ENCODE data around the gene EYS. TPM values are rescaled to one million over a fixed set of nuclear protein-coding genes. Genes with fewer than 3 reads are reported as not detected.

EYS gene
- total RNA-seq, 1 experiment from 2014 or later, result not detected

DNA sequence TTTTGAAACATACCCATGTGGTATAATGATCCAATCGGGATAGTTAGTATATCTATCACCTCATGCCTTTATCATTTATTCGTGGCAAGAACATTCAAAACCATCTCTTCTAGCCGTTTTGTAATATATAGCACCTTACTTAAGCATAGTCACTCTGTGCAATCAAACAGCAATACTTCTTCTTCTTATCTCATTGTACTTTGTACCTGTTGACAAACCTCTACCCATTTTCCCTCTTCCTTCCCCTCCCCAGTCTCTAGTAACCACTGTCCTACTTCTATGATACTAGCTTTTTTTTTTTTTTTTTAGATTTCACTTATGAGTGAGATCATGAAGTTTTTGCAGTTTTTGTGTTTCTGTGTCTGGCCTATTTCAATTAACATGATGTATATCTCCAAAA is 296.7 kb downstream of the EYS start (continued):
- TF ChIP-seq, protein P1, sequence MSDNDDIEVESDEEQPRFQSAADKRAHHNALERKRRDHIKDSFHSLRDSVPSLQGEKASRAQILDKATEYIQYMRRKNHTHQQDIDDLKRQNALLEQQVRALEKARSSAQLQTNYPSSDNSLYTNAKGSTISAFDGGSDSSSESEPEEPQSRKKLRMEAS (IDR thresholded peaks at IDR 0.05), result no peak
- no peak for TF ChIP-seq ZFX (IDR thresholded peaks at IDR 0.05)
- TF ChIP-seq, protein P2, sequence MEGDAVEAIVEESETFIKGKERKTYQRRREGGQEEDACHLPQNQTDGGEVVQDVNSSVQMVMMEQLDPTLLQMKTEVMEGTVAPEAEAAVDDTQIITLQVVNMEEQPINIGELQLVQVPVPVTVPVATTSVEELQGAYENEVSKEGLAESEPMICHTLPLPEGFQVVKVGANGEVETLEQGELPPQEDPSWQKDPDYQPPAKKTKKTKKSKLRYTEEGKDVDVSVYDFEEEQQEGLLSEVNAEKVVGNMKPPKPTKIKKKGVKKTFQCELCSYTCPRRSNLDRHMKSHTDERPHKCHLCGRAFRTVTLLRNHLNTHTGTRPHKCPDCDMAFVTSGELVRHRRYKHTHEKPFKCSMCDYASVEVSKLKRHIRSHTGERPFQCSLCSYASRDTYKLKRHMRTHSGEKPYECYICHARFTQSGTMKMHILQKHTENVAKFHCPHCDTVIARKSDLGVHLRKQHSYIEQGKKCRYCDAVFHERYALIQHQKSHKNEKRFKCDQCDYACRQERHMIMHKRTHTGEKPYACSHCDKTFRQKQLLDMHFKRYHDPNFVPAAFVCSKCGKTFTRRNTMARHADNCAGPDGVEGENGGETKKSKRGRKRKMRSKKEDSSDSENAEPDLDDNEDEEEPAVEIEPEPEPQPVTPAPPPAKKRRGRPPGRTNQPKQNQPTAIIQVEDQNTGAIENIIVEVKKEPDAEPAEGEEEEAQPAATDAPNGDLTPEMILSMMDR (IDR thresholded peaks at IDR 0.05 in 2 of 3, conservative IDR thresholded peaks at IDR 0.05 in 1 of 3; ENCODE audit: borderline replicate concordance in 1 of 3, insufficient read depth in 1 of 3, low read depth in 2 of 3, low read length in 2 of 3), result no peak

DNA sequence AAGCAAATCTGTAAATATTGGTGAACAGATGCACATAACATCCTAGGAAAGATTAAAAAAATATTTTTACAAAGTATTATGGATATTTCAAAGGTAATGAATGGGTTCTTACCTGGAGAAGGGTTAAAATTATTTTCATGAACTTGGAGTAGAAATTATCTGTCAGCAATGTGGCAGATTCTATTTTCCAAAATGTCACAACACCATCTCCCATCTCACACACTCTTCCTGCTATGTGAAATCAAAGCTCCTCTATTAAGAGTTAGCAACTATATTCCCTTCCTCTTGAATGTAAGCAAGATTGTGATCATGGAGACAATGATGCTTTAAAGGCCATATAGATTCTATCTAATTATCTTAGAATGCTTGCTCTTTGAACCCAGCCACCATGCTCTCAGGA is 304.5 kb downstream of the EYS start:
- Histone ChIP-seq H3K4me2 (ENCODE audit: low read length) (no peak overlapping the region), H3K27ac (ENCODE audit: low read depth, low read length) (no peak overlapping the region), H3K4me1 (ENCODE audit: control insufficient read depth in 1 of 2, insufficient read depth in 2 of 2, low read length in 2 of 2) (no peaks in the 10 kb centered on the region), H3K27me3 (ENCODE audit: insufficient read depth, low read length) (no peaks in the 10 kb centered on the region), H3K4me3 (replicated peaks in 1 of 2; ENCODE audit: low read depth in 1 of 2, low read length in 2 of 2) (no peak overlapping the region), H2AFZ (ENCODE audit: low read depth, low read length, poor library complexity, severe bottlenecking) (no peak overlapping the region), H3K9me3 (ENCODE audit: control insufficient read depth in 1 of 2, insufficient read depth in 1 of 2, low read depth in 1 of 2, low read length in 2 of 2) (peaks cover 8% of the 10 kb centered on the region in 2 experiments; a peak in 3 of 4 replicates), H3K9ac (ENCODE audit: low read length) (no peak overlapping the region), H4K20me1 (ENCODE audit: insufficient read depth) (no peaks in the 10 kb centered on the region), H3K79me2 (ENCODE audit: insufficient read depth, low read length) (no peaks in the 10 kb centered on the region), H3K9me2 (ENCODE audit: insufficient read depth) (no peaks in the 10 kb centered on the region), H3K36me3 (ENCODE audit: control insufficient read depth in 1 of 2, insufficient read depth in 2 of 2, low read length in 2 of 2) (no peaks in the 10 kb centered on the region)
- DNase-seq (ENCODE audit: low read depth, low spot score), result no peak
- intact Hi-C loops (cut with micrococcal nuclease), result no loop called here
- TF ChIP-seq CEBPB (IDR thresholded peaks at IDR 0.05; ENCODE audit: low read depth), result no peak
- no peak for TF ChIP-seq TCF7L2 (IDR thresholded peaks at IDR 0.05; ENCODE audit: borderline replicate concordance, extremely low read depth, insufficient read depth, insufficient read length)
- TF ChIP-seq POLR2AphosphoS5 (IDR thresholded peaks at IDR 0.05; ENCODE audit: low read depth, low read length), result no peak
- TF ChIP-seq POLR2A (IDR thresholded peaks at IDR 0.05; ENCODE audit: borderline replicate concordance, extremely low read depth, insufficient read depth, insufficient read length), result no peak
- TF ChIP-seq ELF1 (IDR thresholded peaks at IDR 0.05; ENCODE audit: borderline replicate concordance, low read depth), result no peak
- no peak for TF ChIP-seq RAD21 (IDR thresholded peaks at IDR 0.05; ENCODE audit: low read depth)
- TF ChIP-seq, protein P3, sequence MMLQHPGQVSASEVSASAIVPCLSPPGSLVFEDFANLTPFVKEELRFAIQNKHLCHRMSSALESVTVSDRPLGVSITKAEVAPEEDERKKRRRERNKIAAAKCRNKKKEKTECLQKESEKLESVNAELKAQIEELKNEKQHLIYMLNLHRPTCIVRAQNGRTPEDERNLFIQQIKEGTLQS (IDR thresholded peaks at IDR 0.05), result no peak
- TF ChIP-seq SIN3A (IDR thresholded peaks at IDR 0.05; ENCODE audit: low read depth), result no peak
- TF ChIP-seq SRF (IDR thresholded peaks at IDR 0.05; ENCODE audit: low read depth), result no peak
- CTCF ChIA-PET, result no interaction called here
- RAD21 ChIA-PET (ENCODE audit: low non-redundant PET in 1 of 2, low total read pairs in 2 of 2, uncharacterized antibody in 2 of 2, unreplicated experiment in 2 of 2), result no interaction called here
- POLR2A ChIA-PET, result no interaction called here
- no peak for ATAC-seq
- BruUV-seq (replicated peaks), result no TSS peak
